PC-3 (cell line): ENCODE measurements around the gene CD244.

ENCODE experiments used
- CTCF ChIP-seq: fragments of 300-600 bp; sonication (generic); conservative IDR thresholded peaks from 2 replicates; pipeline ENCODE4 v1.5.1; 2017; ENCODE audit warnings: antibody characterized with exemption, low read depth, mild to moderate bottlenecking, low read length
- EZH2 ChIP-seq: fragments of 300-600 bp; sonication (generic); IDR thresholded peaks from one replicate; pipeline ENCODE4 v1.6.1; 2017; ENCODE audit warnings: antibody characterized with exemption, mild to moderate bottlenecking, low read length; ENCODE audit not compliant: unreplicated experiment
- EZH2phosphoT487 ChIP-seq: fragments of 300-600 bp; sonication (generic); IDR thresholded peaks from 2 replicates; pipeline ENCODE4 v1.6.1; 2018; ENCODE audit warnings: mild to moderate bottlenecking, antibody characterized with exemption, low read length, borderline replicate concordance

GRCh38 chr1:160818207-160818937 lies 44.3 kb downstream of the CD244 start:
- no peak for TF ChIP-seq CTCF
- no peak for TF ChIP-seq EZH2
- TF ChIP-seq EZH2phosphoT487 = no peak
